NCI-H524 treated with DMSO at 0.1 percent for 48 hours (cell line): ENCODE results near the gene AGBL3.

ENCODE experiments used
- DNase-seq: peaks from one replicate; lab custom pipeline; 2025; lab: John Stamatoyannopoulos, UW

Gene AGBL3

GRCh38 chr7:135150072-135150782 lies 163.9 kb downstream of the AGBL3 start:
- DNase-seq: no peak

GRCh38 chr7:135151132-135151531 lies 164.8 kb downstream of the AGBL3 start:
- DNase-seq: no peak

DNA sequence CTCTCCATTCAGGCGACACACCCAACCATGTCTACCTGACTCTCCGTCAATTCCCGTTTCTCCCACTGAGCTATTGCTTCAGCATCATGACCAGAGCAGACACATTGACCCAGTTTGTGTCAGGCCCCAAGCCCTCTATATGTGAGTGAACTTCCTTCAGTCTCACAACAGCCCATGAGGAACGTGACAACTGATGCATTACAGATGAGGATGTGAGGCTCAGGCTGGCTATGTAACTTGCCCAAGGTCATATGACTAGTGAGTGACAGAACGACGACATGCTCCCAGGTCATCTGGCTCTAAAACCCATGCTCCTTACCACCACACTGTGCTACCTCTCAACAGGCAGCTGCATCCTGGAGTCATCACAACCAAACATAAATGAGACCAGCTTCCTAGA lies 165.2 kb downstream of the AGBL3 start:
- no peak for DNase-seq

DNA sequence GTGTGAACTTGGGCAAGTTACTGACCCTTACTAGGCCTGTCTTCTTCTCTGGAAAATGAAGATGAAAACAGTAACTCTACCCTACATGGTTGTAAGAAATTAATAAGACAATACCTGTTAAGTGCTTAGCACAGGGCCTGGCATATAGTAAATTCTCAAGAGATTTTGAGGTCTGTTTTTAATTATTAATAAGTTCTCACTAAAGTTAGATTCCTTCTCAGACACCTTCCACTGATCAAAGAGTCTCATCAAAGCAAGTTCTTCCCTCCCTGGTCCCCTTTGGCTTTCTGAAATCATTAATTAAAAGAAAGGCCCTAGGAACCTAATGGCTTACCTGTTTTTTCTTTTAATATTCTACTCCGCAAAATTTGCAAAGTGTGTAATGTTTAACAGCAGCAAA lies 166.1 kb downstream of the AGBL3 start:
- no peak for DNase-seq

DNA sequence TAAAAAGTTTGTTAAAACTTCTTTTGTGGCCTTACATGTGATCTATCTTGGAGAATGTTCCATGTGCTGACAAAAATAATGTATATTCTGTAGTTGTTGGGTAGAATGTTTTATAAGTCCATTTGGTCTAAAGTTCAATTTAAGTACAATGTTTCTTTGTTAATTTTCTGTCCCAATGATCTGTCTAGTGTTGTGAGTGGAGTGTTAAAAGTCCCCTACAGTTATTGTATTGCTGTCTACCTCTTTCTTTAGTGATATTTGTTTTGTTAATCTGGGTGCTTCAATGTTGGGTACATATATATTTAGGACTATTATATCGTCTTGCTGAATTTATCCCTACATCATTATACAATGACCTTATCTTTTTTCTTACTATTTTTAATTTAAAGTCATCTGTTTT lies 168.4 kb downstream of the AGBL3 start:
- DNase-seq: no peak

GRCh38 chr7:135156290-135156689 lies 170.0 kb downstream of the AGBL3 start:
- no peak for DNase-seq

- DNase-seq: no peak
Observed at GRCh38 chr7:135158141-135158655, 171.9 kb downstream of the AGBL3 start.

- no peak for DNase-seq
Observed at GRCh38 chr7:135158874-135159273, 172.6 kb downstream of the AGBL3 start.

DNA sequence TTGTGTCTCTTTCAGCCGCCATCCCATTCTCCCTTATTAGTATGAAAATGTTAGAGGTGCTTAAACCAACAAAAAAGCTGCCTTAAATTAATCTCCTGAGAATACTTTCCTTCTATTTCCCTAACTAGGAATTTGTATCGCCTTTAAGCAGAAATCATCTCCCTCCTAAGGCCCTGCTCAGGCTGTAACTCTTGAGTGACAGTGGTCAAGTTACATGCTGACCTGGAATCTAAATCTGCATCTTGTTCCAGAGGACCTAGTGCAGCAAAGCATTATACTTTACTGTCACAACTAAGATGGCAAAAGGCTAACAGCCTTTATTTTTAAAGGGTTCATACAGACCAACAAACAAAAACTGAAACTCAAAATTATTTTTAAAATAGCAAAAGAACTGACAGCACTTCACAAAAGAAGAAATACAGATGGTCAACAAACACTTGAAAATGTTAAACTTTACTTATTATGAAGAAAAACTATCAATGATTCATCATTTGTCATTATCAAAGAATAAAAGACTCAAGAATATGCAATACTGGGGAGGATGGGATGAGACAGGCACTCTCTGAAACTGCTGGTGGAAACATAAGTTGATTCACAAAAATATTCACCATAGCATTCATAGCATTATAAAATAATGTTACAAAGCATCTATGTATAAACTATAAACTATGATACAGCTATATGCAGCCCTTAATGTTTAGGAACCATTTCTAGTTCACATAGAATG lies 173.2 kb downstream of the AGBL3 start:
- DNase-seq: no peak

GRCh38 chr7:135160098-135160857 lies 174.0 kb downstream of the AGBL3 start:
- DNase-seq: no peak

DNA sequence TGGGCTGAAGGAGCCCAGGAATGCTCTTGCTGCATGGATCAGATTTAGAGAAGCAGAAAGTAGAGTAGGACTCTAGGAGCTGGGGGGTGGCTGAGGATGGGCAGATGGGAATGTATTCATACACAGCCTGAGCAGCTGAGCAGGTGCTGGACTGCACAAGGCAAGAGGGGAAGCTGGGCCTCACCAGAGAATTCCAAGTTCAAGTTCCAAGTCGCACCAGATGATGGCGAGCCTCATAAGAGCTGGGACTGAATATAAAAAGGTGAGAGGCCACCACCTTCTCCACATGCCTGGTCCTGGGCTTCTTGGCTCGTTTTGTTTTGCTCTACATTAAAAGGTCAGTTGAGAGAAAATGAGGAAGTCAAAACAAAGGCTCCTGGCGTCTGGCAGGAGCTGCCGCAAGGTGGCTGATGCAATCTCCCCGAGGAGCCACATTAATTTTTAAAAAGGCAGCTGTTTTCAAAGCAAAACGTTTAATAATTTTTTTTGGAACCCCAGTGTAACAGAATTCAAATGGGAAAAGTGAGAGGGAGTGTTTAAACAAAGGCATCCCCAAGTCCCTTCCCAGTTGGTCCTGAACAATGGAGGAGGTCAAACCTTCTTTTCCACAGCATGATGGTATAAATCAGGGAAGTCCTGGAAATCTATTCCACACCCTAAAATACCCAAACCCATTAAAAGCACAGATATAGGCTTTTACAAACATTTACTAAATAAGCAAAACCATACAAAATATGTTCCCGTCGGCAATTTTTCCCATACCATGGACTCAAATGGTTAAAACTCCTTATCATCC lies 174.7 kb downstream of the AGBL3 start:
- no peak for DNase-seq

DNA sequence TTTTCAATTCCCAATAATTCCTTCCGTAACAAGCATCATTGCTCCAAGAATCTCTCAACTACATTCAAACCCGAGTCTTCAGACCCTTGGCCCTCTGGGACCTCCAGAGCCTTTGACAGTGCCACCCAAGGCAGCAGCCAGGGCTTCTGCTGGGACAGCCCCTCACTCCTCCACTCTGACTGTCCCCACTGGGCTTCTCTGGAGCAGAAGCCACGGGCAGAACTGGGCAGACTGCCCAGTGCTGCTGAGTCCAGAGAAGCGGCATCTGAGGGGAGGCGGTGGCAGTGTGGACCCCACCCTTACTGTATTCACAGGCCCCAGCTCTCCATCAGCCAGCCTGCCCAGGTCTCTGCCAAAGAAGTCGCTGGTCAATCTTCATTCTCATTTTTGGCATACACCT lies 175.4 kb downstream of the AGBL3 start:
- no peak for DNase-seq

GRCh38 chr7:135162382-135163001 lies 176.2 kb downstream of the AGBL3 start:
- DNase-seq: no peak

DNA sequence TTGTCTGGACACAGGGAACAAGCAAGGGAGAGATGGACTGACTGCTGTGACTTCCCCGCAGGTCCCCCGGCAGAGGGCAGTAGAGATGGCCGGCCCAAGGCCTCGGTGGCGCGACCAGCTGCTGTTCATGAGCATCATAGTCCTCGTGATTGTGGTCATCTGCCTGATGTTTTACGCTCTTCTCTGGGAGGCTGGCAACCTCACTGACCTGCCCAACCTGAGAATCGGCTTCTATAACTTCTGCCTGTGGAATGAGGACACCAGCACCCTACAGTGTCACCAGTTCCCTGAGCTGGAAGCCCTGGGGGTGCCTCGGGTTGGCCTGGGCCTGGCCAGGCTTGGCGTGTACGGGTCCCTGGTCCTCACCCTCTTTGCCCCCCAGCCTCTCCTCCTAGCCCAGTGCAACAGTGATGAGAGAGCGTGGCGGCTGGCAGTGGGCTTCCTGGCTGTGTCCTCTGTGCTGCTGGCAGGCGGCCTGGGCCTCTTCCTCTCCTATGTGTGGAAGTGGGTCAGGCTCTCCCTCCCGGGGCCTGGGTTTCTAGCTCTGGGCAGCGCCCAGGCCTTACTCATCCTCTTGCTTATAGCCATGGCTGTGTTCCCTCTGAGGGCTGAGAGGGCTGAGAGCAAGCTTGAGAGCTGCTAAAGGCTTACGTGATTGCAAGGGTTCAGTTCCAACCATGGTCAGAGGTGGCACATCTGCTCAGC lies 178.2 kb downstream of the AGBL3 start:
- no peak for DNase-seq

DNA sequence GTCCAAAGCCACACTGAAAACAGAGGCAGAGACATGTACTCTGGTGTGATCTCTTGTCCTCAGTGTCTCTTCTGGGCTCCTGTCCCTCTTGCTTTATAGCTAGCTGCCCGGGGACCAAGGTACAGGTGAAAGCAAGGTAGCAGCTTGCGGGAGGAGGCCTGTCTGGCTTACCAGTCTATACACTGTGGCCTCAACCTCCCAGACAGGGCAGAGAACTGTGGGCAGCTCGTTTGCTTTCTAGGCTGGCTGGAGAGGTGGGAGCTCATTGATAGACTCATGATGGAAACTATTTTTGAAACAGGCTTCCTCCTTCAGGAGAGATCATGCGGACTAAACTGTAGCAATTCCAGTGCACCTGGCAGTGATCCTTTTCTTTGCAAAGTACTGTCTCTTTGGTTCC lies 179.6 kb downstream of the AGBL3 start:
- DNase-seq: no peak

DNA sequence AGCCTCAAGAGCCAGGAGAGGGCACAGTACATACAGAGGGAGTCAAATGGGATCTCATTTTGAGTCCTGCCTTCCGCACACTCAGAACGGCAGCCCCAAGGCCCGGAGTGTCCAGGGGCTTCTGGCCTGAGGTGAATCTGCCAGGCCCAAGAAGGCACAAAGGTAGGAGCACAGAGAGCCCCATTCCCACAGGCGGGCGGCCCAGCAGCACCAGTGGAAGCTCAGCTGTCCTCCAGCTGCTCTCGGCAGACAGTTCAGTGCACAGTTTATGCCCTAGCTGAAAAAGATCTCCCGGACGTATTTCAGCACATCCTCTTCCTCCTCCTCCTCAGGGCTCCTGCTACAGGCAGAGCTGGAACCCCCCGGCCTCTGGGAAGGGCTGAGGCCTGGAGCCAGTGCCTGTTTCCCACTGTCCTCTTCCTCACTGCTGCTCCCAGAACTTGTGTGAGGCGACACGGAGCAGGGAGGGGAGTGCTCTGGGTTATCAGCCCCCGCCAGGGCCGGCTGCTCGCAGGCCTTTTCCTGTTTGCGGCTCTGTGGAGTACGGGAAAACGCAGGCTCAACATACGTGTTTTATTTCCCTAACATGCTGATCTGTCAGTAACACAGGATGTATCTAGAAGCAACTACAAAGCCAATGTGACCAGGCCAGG lies 180.2 kb downstream of the AGBL3 start:
- DNase-seq: no peak

DNA sequence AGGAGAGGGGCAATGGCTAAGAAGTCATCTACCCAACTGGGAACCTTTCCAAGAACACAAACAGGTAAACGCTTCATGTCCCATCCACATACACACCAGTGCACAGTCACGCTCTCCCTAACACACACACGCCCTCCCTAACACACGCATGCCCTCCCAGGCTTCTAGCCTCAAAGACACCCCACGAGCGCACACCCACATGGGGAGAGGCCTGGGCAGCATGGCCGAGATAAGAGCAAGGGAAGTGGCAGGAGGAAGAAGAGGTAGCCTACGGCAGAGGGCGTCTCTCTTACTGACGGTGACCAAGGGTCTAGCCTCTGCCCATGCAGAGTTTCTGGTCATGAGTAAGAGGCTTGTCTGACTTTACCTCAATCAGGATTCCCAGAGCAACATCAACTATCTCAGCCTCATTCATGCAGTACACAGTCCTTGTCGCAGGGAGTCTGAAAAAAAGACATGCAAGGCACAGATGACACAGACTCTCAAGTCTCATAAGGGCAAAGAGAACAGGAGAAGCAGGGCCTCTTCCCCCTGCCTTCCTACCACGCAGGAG lies 181.1 kb downstream of the AGBL3 start:
- DNase-seq: no peak

GRCh38 chr7:135168001-135168400 lies 181.7 kb downstream of the AGBL3 start:
- no peak for DNase-seq

- DNase-seq: no peak
Observed at GRCh38 chr7:135168489-135169140, 182.3 kb downstream of the AGBL3 start.
